ENCODE data around the gene STK17B.

Gene STK17B

DNA sequence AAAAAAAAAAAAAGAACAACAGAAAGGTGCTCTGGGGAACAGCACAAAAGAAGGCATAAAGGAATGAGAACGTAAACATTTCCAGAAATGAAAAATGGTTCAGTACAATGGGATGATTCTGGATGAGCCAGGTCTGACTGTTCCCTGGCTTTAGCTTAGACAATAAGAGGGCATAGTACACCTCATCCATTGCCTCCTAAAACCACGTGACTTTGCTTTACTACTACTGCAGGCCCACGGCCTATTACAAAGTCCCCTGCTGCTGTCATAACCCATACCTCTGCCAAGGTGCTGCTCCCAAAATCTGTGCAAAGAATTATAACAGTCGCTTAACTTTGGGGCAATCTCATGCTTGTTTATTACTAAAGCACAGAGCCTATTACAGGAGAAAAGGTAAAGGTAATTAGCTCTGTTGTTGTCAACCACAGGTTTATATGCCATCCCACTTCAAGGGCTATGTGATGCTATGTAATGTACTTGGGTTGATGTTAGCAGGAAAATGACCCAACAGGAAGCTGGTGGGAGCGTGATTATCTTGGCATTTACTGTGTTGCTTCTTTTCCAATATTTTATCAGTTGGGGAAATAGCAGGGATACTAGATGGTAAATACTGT is 26.8 kb downstream of the STK17B start:
- no peak overlapping the region for H3K4me3 ChIP-seq (ENCODE audit: low read depth, low read length)
- peaks cover 2% of the 10 kb centered on the region; the same call in 1 of the 2 replicates for H3K4me1 ChIP-seq (ENCODE audit: control insufficient read depth, insufficient read depth, low read length)
- no peaks in the 10 kb centered on the region for H3K9me3 ChIP-seq (ENCODE audit: control insufficient read depth, insufficient read depth, low read depth, low read length)
- ChIA-PET CTCF (interaction anchor here (0.7 to 0.8 kb wide), 3 partner anchors 9 to 85 kb away, joined by 3 to 4 read pairs (median 3); no protein-coding TSS in a partner anchor), POLR2A (interaction anchor here (0.8 kb wide), 1 partner anchor 151 kb away, joined by 3 read pairs; no protein-coding TSS in a partner anchor)
- H3K36me3 ChIP-seq (ENCODE audit: control insufficient read depth in 2 of 2, insufficient read depth in 1 of 2, low read length in 2 of 2): peaks cover 37 to 60% of the 10 kb centered on the region in 2 experiments
- no peak overlapping the region for H3K27ac ChIP-seq (ENCODE audit: extremely low read depth, low read depth, low read length)
- TF ChIP-seq ZNF776 (tag by site-specific recombination; IDR thresholded peaks at IDR 0.05; ENCODE audit: borderline replicate concordance) (no peak), ZNF221 (tag by site-specific recombination; IDR thresholded peaks at IDR 0.05; ENCODE audit: borderline replicate concordance) (no peak), BCL11B (tag by site-specific recombination; IDR thresholded peaks at IDR 0.05; ENCODE audit: low read depth) (no peak), ZNF146 (tag by site-specific recombination; IDR thresholded peaks at IDR 0.05) (no peak), ZBTB21 (tag by site-specific recombination; IDR thresholded peaks at IDR 0.05) (no peak), ZFP3 (tag by site-specific recombination; IDR thresholded peaks at IDR 0.05; ENCODE audit: low read depth) (no peak), ZNF248 (tag by site-specific recombination; IDR thresholded peaks at IDR 0.05) (no peak), ZNF521 (tag by site-specific recombination; IDR thresholded peaks at IDR 0.05) (no peak), ZNF274 (IDR thresholded peaks at IDR 0.05; ENCODE audit: low read length) (no peak), ZNF274 (tag by site-specific recombination; IDR thresholded peaks at IDR 0.05; ENCODE audit: borderline replicate concordance) (no peak), ZNF24 (tag by site-specific recombination; IDR thresholded peaks at IDR 0.05) (no peak), IKZF3 (tag by site-specific recombination; IDR thresholded peaks at IDR 0.05) (no peak), MYNN (tag by site-specific recombination; IDR thresholded peaks at IDR 0.05; ENCODE audit: borderline replicate concordance) (no peak), ZNF354C (tag by site-specific recombination; IDR thresholded peaks at IDR 0.05; ENCODE audit: borderline replicate concordance, low read depth) (no peak), ZSCAN30 (tag by site-specific recombination; IDR thresholded peaks at IDR 0.05) (no peak), ZNF138 (tag by site-specific recombination; IDR thresholded peaks at IDR 0.05; ENCODE audit: borderline replicate concordance) (no peak), ZNF423 (tag by site-specific recombination; IDR thresholded peaks at IDR 0.05) (no peak), ZBTB7A (tag by site-specific recombination; IDR thresholded peaks at IDR 0.05; ENCODE audit: low read depth) (no peak)

DNA sequence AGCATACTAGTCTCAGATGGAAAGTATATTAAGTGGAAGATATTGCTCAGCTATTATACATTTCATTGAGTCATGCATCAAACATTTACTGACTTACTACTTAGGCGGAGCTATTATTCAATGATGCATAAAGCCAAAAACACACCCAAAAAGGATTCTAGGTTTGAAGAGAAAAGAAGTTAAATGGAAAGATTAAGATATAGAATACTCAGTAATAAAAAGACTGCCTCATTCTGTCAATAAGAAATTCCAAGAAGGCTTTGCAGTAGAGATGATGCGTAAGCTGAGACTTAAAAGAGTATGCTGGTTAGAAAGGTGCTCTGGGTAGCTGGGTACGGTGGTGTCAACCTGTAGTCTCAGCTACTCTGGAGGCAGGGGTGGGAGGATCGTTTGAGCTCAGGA is 27.6 kb downstream of the STK17B start:
- H3K27ac ChIP-seq (ENCODE audit: extremely low read depth, low read depth, low read length): no peak overlapping the region
- POLR2A ChIA-PET: no interaction called here
- TF ChIP-seq ZNF664 (tag by site-specific recombination; IDR thresholded peaks at IDR 0.05) (no peak), ZNF23 (tag by site-specific recombination; IDR thresholded peaks at IDR 0.05; ENCODE audit: borderline replicate concordance) (no peak), HOXA7 (CRISPR knock-in tag; IDR thresholded peaks at IDR 0.05; ENCODE audit: borderline replicate concordance) (no peak), ZNF169 (tag by site-specific recombination; IDR thresholded peaks at IDR 0.05) (no peak), ZBTB1 (tag by site-specific recombination; IDR thresholded peaks at IDR 0.05) (no peak), ZNF561 (tag by site-specific recombination; IDR thresholded peaks at IDR 0.05; ENCODE audit: borderline replicate concordance) (no peak), ZNF138 (tag by site-specific recombination; IDR thresholded peaks at IDR 0.05; ENCODE audit: borderline replicate concordance) (no peak), ZNF362 (tag by site-specific recombination; IDR thresholded peaks at IDR 0.05) (no peak), ZNF837 (tag by site-specific recombination; IDR thresholded peaks at IDR 0.05) (no peak), ZBTB7A (tag by site-specific recombination; IDR thresholded peaks at IDR 0.05; ENCODE audit: low read depth) (no peak)
- TF ChIP-seq, protein P1, sequence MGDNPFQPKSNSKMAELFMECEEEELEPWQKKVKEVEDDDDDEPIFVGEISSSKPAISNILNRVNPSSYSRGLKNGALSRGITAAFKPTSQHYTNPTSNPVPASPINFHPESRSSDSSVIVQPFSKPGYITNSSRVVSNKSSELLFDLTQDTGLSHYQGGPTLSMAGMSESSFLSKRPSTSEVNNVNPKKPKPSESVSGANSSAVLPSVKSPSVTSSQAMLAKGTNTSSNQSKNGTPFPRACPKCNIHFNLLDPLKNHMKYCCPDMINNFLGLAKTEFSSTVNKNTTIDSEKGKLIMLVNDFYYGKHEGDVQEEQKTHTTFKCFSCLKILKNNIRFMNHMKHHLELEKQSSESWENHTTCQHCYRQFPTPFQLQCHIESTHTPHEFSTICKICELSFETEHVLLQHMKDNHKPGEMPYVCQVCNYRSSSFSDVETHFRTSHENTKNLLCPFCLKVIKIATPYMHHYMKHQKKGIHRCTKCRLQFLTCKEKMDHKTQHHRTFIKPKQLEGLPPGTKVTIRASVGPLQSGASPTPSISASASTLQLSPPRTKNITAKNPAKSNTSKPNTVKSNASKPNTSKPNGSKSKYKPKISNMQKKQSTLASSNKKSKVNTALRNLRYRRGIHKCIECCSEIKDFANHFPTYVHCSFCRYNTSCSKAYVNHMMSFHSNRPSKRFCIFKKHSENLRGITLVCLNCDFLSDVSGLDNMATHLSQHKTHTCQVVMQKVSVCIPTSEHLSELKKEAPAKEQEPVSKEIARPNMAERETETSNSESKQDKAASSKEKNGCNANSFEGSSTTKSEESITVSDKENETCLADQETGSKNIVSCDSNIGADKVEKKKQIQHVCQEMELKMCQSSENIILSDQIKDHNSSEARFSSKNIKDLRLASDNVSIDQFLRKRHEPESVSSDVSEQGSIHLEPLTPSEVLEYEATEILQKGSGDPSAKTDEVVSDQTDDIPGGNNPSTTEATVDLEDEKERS (tag by site-specific recombination; IDR thresholded peaks at IDR 0.05): no peak
- TF ChIP-seq, protein P2, sequence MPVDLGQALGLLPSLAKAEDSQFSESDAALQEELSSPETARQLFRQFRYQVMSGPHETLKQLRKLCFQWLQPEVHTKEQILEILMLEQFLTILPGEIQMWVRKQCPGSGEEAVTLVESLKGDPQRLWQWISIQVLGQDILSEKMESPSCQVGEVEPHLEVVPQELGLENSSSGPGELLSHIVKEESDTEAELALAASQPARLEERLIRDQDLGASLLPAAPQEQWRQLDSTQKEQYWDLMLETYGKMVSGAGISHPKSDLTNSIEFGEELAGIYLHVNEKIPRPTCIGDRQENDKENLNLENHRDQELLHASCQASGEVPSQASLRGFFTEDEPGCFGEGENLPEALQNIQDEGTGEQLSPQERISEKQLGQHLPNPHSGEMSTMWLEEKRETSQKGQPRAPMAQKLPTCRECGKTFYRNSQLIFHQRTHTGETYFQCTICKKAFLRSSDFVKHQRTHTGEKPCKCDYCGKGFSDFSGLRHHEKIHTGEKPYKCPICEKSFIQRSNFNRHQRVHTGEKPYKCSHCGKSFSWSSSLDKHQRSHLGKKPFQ (tag by site-specific recombination; IDR thresholded peaks at IDR 0.05): no peak

More for the DNA sequence above, 27.6 kb downstream of the STK17B start:
- no peak overlapping the region for H3K4me3 ChIP-seq (ENCODE audit: low read depth, low read length)
- CTCF ChIA-PET: interaction anchor here (0.7 to 0.8 kb wide), 2 partner anchors 86 to 133 kb away, joined by 3 to 4 read pairs; no protein-coding TSS in a partner anchor
- H3K4me1 ChIP-seq (ENCODE audit: control insufficient read depth, insufficient read depth, low read length): peaks cover 2% of the 10 kb centered on the region; the same call in 1 of the 2 replicates
- H3K36me3 ChIP-seq (ENCODE audit: control insufficient read depth in 2 of 2, insufficient read depth in 1 of 2, low read length in 2 of 2): peaks cover 42 to 66% of the 10 kb centered on the region in 2 experiments
- H3K9me3 ChIP-seq (ENCODE audit: control insufficient read depth, insufficient read depth, low read depth, low read length): no peaks in the 10 kb centered on the region
